K562 (cell line): ENCODE data around the gene KRT26. TPM values are rescaled to one million over a fixed set of nuclear protein-coding genes. Genes with fewer than 3 reads are reported as not detected.

Source experiments
- ATAC-seq: fragments of 200-7000 bp; cut with Tn5 transposase; 3 replicates; pipeline ENCODE4 v1.9.1; 2020; ENCODE audit warnings: moderate library complexity
- BruUV-seq: library from RNA; stranded (reverse); fragments of 400-500 nt; replicated peaks from 2 replicates; lab custom pipeline; 2021; lab: Mats Ljungman, UMichigan
- CTCF ChIA-PET: fragments of 300-600 bp; formaldehyde crosslinking; extraction: SDS; loops from one replicate; lab custom pipeline; 2021; ENCODE audit warnings: low intra/inter-chr PET ratio; lab: Yijun Ruan, JAX
- POLR2A ChIA-PET: fragments of 300-600, 350-650 bp; sonication (Branson Sonifier 250); formaldehyde crosslinking; extraction: SDS; loops from one replicate; lab custom pipeline; 2021; ENCODE audit warnings: antibody characterized with exemption, inconsistent platforms; lab: Yijun Ruan, JAX
- DNase-seq, 4 experiments: peaks; one replicate each; pipeline versions ENCODE4 v3.0.0 to v3.0.0-alpha.2; 2011 to 2018; ENCODE audit warnings: low spot score in 3 of 4, mixed read lengths in 3 of 4; ENCODE audit errors: extremely low read depth in 1 of 4
- FAIRE-seq: peaks from 2 replicates; lab custom pipeline; 2011; peaks lifted over from hg19 to GRCh38; lab: Jason Lieb, UNC
- H2AFZ ChIP-seq: 2 replicates; pipeline ENCODE4 v1.6.0; 2011; ENCODE audit warnings: low read depth, low read length, control low read depth, inconsistent platforms
- H3K27ac ChIP-seq: fragments of 200-600 bp; 3 replicates; pipeline ENCODE4 v1.8.0; 2011; ENCODE audit warnings: low read depth, mild to moderate bottlenecking, control low read depth, inconsistent platforms, low read length, moderate library complexity, mixed read lengths; ENCODE audit errors: extremely low read depth
- H3K27me3 ChIP-seq, 2 experiments: fragments of 300-600 bp in 1 of 2; 2 replicates in 1 of 2; 3 replicates in 1 of 2; pipeline versions ENCODE4 v1.6.0 to v1.8.0; 2011; ENCODE audit warnings: inconsistent platforms in 2 of 2, low read length in 2 of 2, mild to moderate bottlenecking in 1 of 2, mixed read lengths in 1 of 2, moderate library complexity in 1 of 2; ENCODE audit not compliant: control insufficient read depth in 2 of 2, insufficient read depth in 2 of 2
- H3K36me3 ChIP-seq: fragments of 300-600 bp; 3 replicates; pipeline ENCODE4 v1.8.0; 2011; ENCODE audit warnings: mild to moderate bottlenecking, low read length, inconsistent platforms; ENCODE audit not compliant: control insufficient read depth, insufficient read depth
- H3K4me1 ChIP-seq, 2 experiments: fragments of 200-600 bp in 1 of 2; replicated peaks in 1 of 2; 2 replicates in 1 of 2; 3 replicates in 1 of 2; pipeline versions ENCODE4 v1.5.1 to v1.8.0; 2011; ENCODE audit warnings: inconsistent platforms in 2 of 2, low read length in 2 of 2, mild to moderate bottlenecking in 1 of 2, mixed read lengths in 1 of 2, moderate library complexity in 1 of 2; ENCODE audit not compliant: control insufficient read depth in 2 of 2, insufficient read depth in 2 of 2
- H3K4me2 ChIP-seq: 2 replicates; pipeline ENCODE4 v1.6.1; 2011; ENCODE audit warnings: low read length, control low read depth, inconsistent platforms, mixed read lengths; ENCODE audit not compliant: insufficient read depth
- H3K4me3 ChIP-seq: fragments of 200-600 bp; sonication (generic), shearing (Covaris generic); 2 replicates; pipeline ENCODE4 v1.5.1; 2016; ENCODE audit warnings: control low read depth, inconsistent platforms
- H3K79me2 ChIP-seq: fragments of 200-600 bp; 3 replicates; pipeline ENCODE4 v1.8.0; 2011; ENCODE audit warnings: low read length, inconsistent platforms; ENCODE audit not compliant: control insufficient read depth, insufficient read depth
- H3K9ac ChIP-seq, 2 experiments: 2 replicates each; pipeline versions ENCODE4 v1.6.0 to v1.6.1; 2011; ENCODE audit warnings: low read depth in 2 of 2, low read length in 2 of 2, control low read depth in 1 of 2, inconsistent platforms in 1 of 2, mild to moderate bottlenecking in 1 of 2, mixed read lengths in 1 of 2; ENCODE audit not compliant: insufficient read depth in 1 of 2
- H3K9me1 ChIP-seq: one replicate; pipeline ENCODE4 v1.6.0; 2011; ENCODE audit warnings: inconsistent platforms, mild to moderate bottlenecking, low read length, moderate library complexity; ENCODE audit not compliant: control insufficient read depth, insufficient read depth
- H3K9me3 ChIP-seq: replicated peaks from 2 replicates; pipeline ENCODE4 v1.5.1; 2011; ENCODE audit warnings: low read depth, low read length, inconsistent platforms; ENCODE audit not compliant: control insufficient read depth, insufficient read depth
- H4K20me1 ChIP-seq: replicated peaks from 2 replicates; pipeline ENCODE4 v1.6.1; 2011; ENCODE audit warnings: low read length, inconsistent platforms, mixed read lengths; ENCODE audit not compliant: control insufficient read depth, insufficient read depth
- ATF7 ChIP-seq: fragments of 450-650 bp; IDR thresholded peaks from 2 replicates; pipeline ENCODE4 v1.7.1; 2014; ENCODE audit warnings: mild to moderate bottlenecking, moderate library complexity
- ELK3 ChIP-seq: fragments of 450-650 bp; formaldehyde crosslinking; IDR thresholded peaks from 2 replicates; pipeline ENCODE4 v1.4.0; 2020; ENCODE audit warnings: mild to moderate bottlenecking
- HDAC6 ChIP-seq: IDR thresholded peaks from 2 replicates; pipeline ENCODE4 v1.6.1; 2012; ENCODE audit warnings: low read depth, mild to moderate bottlenecking, control low read depth, inconsistent platforms, low read length, moderate library complexity
- MAZ ChIP-seq, 2 experiments: fragments of 450-650 bp in 1 of 2; sonication (generic) in 1 of 2; formaldehyde crosslinking; IDR thresholded peaks in 1 of 2; conservative IDR thresholded peaks in 1 of 2; 2 replicates each; pipeline versions ENCODE4 v1.4.0 to v1.5.0; 2020; ENCODE audit warnings: mild to moderate bottlenecking in 1 of 2, missing genetic modification reagents in 1 of 2
- RBM14 ChIP-seq: fragments of 200-400 bp; formaldehyde crosslinking; IDR thresholded peaks from 2 replicates; pipeline ENCODE4 v1.6.1; 2018; ENCODE audit warnings: low read depth, mild to moderate bottlenecking, low read length, moderate library complexity, borderline replicate concordance; ENCODE audit not compliant: insufficient read depth
- RHOXF2B ChIP-seq: fragments of 250-450 bp; sonication (Bioruptor Pico); conservative IDR thresholded peaks from 2 replicates; pipeline ENCODE4 v1.5.1; 2021
- SMAD3 ChIP-seq: fragments of 450-650 bp; formaldehyde crosslinking; conservative IDR thresholded peaks from 2 replicates; pipeline ENCODE4 v1.4.0; 2020; ENCODE audit warnings: mild to moderate bottlenecking
- WGBS: fragments of 100-300 bp; shearing (Covaris generic); methylation state at CpG from one replicate; pipeline ENCODE4 v1.1.6; 2016; ENCODE audit warnings: low coverage, mixed read lengths; ENCODE audit not compliant: insufficient coverage; ENCODE audit errors: missing lambda C conversion rate; 5-methylcytosine and 5-hydroxymethylcytosine counted together
- in situ Hi-C: fragments of 300-500 bp; cut with MboI; formaldehyde crosslinking; loops from 4 replicates; pipeline ENCODE4 v1.15.0; 2018; ENCODE audit warnings: inconsistent platforms, mixed read lengths
- intact Hi-C: fragments of 100-400 bp; cut with micrococcal nuclease; formaldehyde crosslinking; loops from 2 replicates; pipeline ENCODE4 v1.14.2; 2022
- polyA plus RNA-seq, 8 experiments: library from polyadenylated mRNA; depleted of rRNA in 4 of 8; stranded (reverse) in 5 of 8; unstranded in 3 of 8; fragments of >200 nt; fragmentation: Nextera tagmentation in 2 of 8; fragmentation: Illumina TruSeq in 1 of 8; extraction: Ambion mirVana in 2 of 8; extraction: Trizol in 1 of 8; gene quantifications; 2 replicates each; pipeline versions ENCODE4 v1.2.1 to v1.2.3, GENCODE V29; 2011 to 2014; ENCODE audit warnings: inconsistent platforms in 1 of 8, missing spikeins in 1 of 8
- total RNA-seq, 7 experiments: library from RNA; depleted of rRNA in 6 of 7; stranded (reverse); fragments of >200 nt in 6 of 7; fragmentation: Illumina TruSeq in 2 of 7; extraction: Trizol in 2 of 7; gene quantifications; 2 replicates each; pipeline versions ENCODE4 v1.2.1 to v1.2.3, GENCODE V29; 2011 to 2021; ENCODE audit warnings: low replicate concordance in 1 of 7

The KRT26 gene
- total and polyA plus RNA-seq, 9 of the 15 experiments (the other 6 are each of a cell fraction or from before 2014, with no cell fraction given) = not detected

GRCh38 chr17:40717776-40718175 lies 54.2 kb downstream of the KRT26 start:
- Histone ChIP-seq H3K27me3 (peaks cover 10 to 12% of the 10 kb centered on the region in 2 experiments; a peak in 4 of 5 replicates), H3K36me3 (no peaks in the 10 kb centered on the region), H3K79me2 (no peaks in the 10 kb centered on the region), H3K4me3 (no peak overlapping the region), H3K4me1 (no peaks in the 10 kb centered on the region), H3K9me3 (no peaks in the 10 kb centered on the region), H3K27ac (no peak overlapping the region), H3K4me2 (no peak overlapping the region), H2AFZ (no peak overlapping the region), H3K9me1 (no peaks in the 10 kb centered on the region), H4K20me1 (no peaks in the 10 kb centered on the region), H3K9ac (no peak overlapping the region)
- no TSS peak for BruUV-seq
- ChIA-PET CTCF (no interaction called here), POLR2A (interaction anchor here (0.8 kb wide), 1 partner anchor 13 kb away, joined by 3 read pairs; no protein-coding TSS in a partner anchor)
- ATAC-seq (no peak), FAIRE-seq (no peak), DNase-seq (no peak)
- TF ChIP-seq HDAC6 = no peak
- TF ChIP-seq RHOXF2B (CRISPR knock-in tag) = no peak
- TF ChIP-seq ATF7 = no peak
- no peak for TF ChIP-seq ELK3 (CRISPR knock-in tag)
- TF ChIP-seq RBM14 = no peak
- no peak for TF ChIP-seq SMAD3 (CRISPR knock-in tag)
- TF ChIP-seq MAZ (CRISPR knock-in tag; conservative IDR thresholded peaks at IDR 0.05 in 1 of 2, IDR thresholded peaks at IDR 0.05 in 1 of 2) = no peak
- 0% methylated on average over 3 of the region's 3 CpGs for WGBS
- in situ Hi-C loops (no loop called here), intact Hi-C loops (no loop called here)

Other genes with a start within 250 kb of the KRT26 start
Only the 7 nearest of the 16 such genes appear.
- not detected in 2 replicates for gene KRT222, start 107.0 kb downstream of the KRT26 start, total RNA-seq (2014; rRNA removed)
- gene KRT222, start 107.0 kb downstream of the KRT26 start, total RNA-seq (2014; rRNA removed; fragmentation: Illumina TruSeq; extraction: Trizol) = not detected in 2 replicates
- gene KRT222, start 107.0 kb downstream of the KRT26 start, total RNA-seq (2015; rRNA removed; fragmentation: Illumina TruSeq; extraction: Trizol) = 0.08 TPM in 1 of 2 replicates, not detected in the other
- 0.04 TPM in 1 of 2 replicates, not detected in the other for gene KRT222, start 107.0 kb downstream of the KRT26 start, total RNA-seq (2021)
- gene KRT222, start 107.0 kb downstream of the KRT26 start, polyA plus RNA-seq (2011; rRNA removed) = not detected in 2 replicates
- gene KRT222, start 107.0 kb downstream of the KRT26 start, polyA plus RNA-seq (2014; fragmentation: Illumina TruSeq; extraction: Trizol) = 0.03 and 0.11 TPM in 2 replicates
- gene KRT222, start 107.0 kb downstream of the KRT26 start, polyA plus RNA-seq (2014; fragmentation: Nextera tagmentation; extraction: Ambion mirVana) = under 1 TPM; 0.06 to 0.11 TPM
- 0.11 TPM in 1 of 2 replicates, not detected in the other for gene KRT222, start 107.0 kb downstream of the KRT26 start, polyA plus RNA-seq (2014; rRNA removed)
- gene KRT24, start 68.4 kb downstream of the KRT26 start, total RNA-seq (2014; rRNA removed) = not detected in 2 replicates
- not detected in 2 replicates for gene KRT24, start 68.4 kb downstream of the KRT26 start, total RNA-seq (2014; rRNA removed; fragmentation: Illumina TruSeq; extraction: Trizol)
- not detected in 2 replicates for gene KRT24, start 68.4 kb downstream of the KRT26 start, total RNA-seq (2015; rRNA removed; fragmentation: Illumina TruSeq; extraction: Trizol)
- gene KRT24, start 68.4 kb downstream of the KRT26 start, total RNA-seq (2021) = not detected in 2 replicates
- gene KRT24, start 68.4 kb downstream of the KRT26 start, polyA plus RNA-seq (2011; rRNA removed) = not detected in 2 replicates
- not detected in 2 replicates for gene KRT24, start 68.4 kb downstream of the KRT26 start, polyA plus RNA-seq (2014; fragmentation: Illumina TruSeq; extraction: Trizol)
- not detected for gene KRT24, start 68.4 kb downstream of the KRT26 start, polyA plus RNA-seq (2014; fragmentation: Nextera tagmentation; extraction: Ambion mirVana)
- gene KRT24, start 68.4 kb downstream of the KRT26 start, polyA plus RNA-seq (2014; rRNA removed) = not detected in 2 replicates
- not detected in 2 replicates for gene KRT25, start 16.9 kb downstream of the KRT26 start, total RNA-seq (2014; rRNA removed)
- gene KRT25, start 16.9 kb downstream of the KRT26 start, total RNA-seq (2014; rRNA removed; fragmentation: Illumina TruSeq; extraction: Trizol) = not detected in 2 replicates
- not detected in 2 replicates for gene KRT25, start 16.9 kb downstream of the KRT26 start, total RNA-seq (2015; rRNA removed; fragmentation: Illumina TruSeq; extraction: Trizol)
- gene KRT25, start 16.9 kb downstream of the KRT26 start, total RNA-seq (2021) = not detected in 2 replicates
- not detected in 2 replicates for gene KRT25, start 16.9 kb downstream of the KRT26 start, polyA plus RNA-seq (2011; rRNA removed)
- not detected in 2 replicates for gene KRT25, start 16.9 kb downstream of the KRT26 start, polyA plus RNA-seq (2014; fragmentation: Illumina TruSeq; extraction: Trizol)
- not detected for gene KRT25, start 16.9 kb downstream of the KRT26 start, polyA plus RNA-seq (2014; fragmentation: Nextera tagmentation; extraction: Ambion mirVana)
- not detected in 2 replicates for gene KRT25, start 16.9 kb downstream of the KRT26 start, polyA plus RNA-seq (2014; rRNA removed)
- not detected in 2 replicates for gene KRT27, start 10.3 kb upstream of the KRT26 start, total RNA-seq (2014; rRNA removed)
- not detected in 2 replicates for gene KRT27, start 10.3 kb upstream of the KRT26 start, total RNA-seq (2014; rRNA removed; fragmentation: Illumina TruSeq; extraction: Trizol)
- gene KRT27, start 10.3 kb upstream of the KRT26 start, total RNA-seq (2015; rRNA removed; fragmentation: Illumina TruSeq; extraction: Trizol) = not detected in 2 replicates
- 0.11 TPM in 1 of 2 replicates, not detected in the other for gene KRT27, start 10.3 kb upstream of the KRT26 start, total RNA-seq (2021)
- gene KRT27, start 10.3 kb upstream of the KRT26 start, polyA plus RNA-seq (2011; rRNA removed) = not detected in 2 replicates
- not detected in 2 replicates for gene KRT27, start 10.3 kb upstream of the KRT26 start, polyA plus RNA-seq (2014; fragmentation: Illumina TruSeq; extraction: Trizol)
- under 1 TPM in 1 of 2 experiments, not detected in 1; 0.10 TPM for gene KRT27, start 10.3 kb upstream of the KRT26 start, polyA plus RNA-seq (2014; fragmentation: Nextera tagmentation; extraction: Ambion mirVana)
- not detected in 2 replicates for gene KRT27, start 10.3 kb upstream of the KRT26 start, polyA plus RNA-seq (2014; rRNA removed)
- not detected in 2 replicates for gene KRT28, start 27.8 kb upstream of the KRT26 start, total RNA-seq (2014; rRNA removed)
- gene KRT28, start 27.8 kb upstream of the KRT26 start, total RNA-seq (2014; rRNA removed; fragmentation: Illumina TruSeq; extraction: Trizol) = not detected in 2 replicates
- not detected in 2 replicates for gene KRT28, start 27.8 kb upstream of the KRT26 start, total RNA-seq (2015; rRNA removed; fragmentation: Illumina TruSeq; extraction: Trizol)
- not detected in 2 replicates for gene KRT28, start 27.8 kb upstream of the KRT26 start, total RNA-seq (2021)
- gene KRT28, start 27.8 kb upstream of the KRT26 start, polyA plus RNA-seq (2011; rRNA removed) = not detected in 2 replicates
- not detected in 2 replicates for gene KRT28, start 27.8 kb upstream of the KRT26 start, polyA plus RNA-seq (2014; fragmentation: Illumina TruSeq; extraction: Trizol)
- not detected for gene KRT28, start 27.8 kb upstream of the KRT26 start, polyA plus RNA-seq (2014; fragmentation: Nextera tagmentation; extraction: Ambion mirVana)
- not detected in 2 replicates for gene KRT28, start 27.8 kb upstream of the KRT26 start, polyA plus RNA-seq (2014; rRNA removed)
- 64.0 and 70.5 TPM in 2 replicates for gene KRT10, start 50.4 kb upstream of the KRT26 start, total RNA-seq (2014; rRNA removed)
- 80.8 and 101 TPM in 2 replicates for gene KRT10, start 50.4 kb upstream of the KRT26 start, total RNA-seq (2014; rRNA removed; fragmentation: Illumina TruSeq; extraction: Trizol)
- gene KRT10, start 50.4 kb upstream of the KRT26 start, total RNA-seq (2015; rRNA removed; fragmentation: Illumina TruSeq; extraction: Trizol) = 45.7 and 51.0 TPM in 2 replicates
- gene KRT10, start 50.4 kb upstream of the KRT26 start, total RNA-seq (2021) = 153 and 166 TPM in 2 replicates
- gene KRT10, start 50.4 kb upstream of the KRT26 start, polyA plus RNA-seq (2011; rRNA removed) = 38.5 and 179 TPM in 2 replicates
- gene KRT10, start 50.4 kb upstream of the KRT26 start, polyA plus RNA-seq (2014; fragmentation: Illumina TruSeq; extraction: Trizol) = 76.2 and 80.2 TPM in 2 replicates
- gene KRT10, start 50.4 kb upstream of the KRT26 start, polyA plus RNA-seq (2014; fragmentation: Nextera tagmentation; extraction: Ambion mirVana) = 10 to 100 TPM; 47.0 to 54.6 TPM
- gene KRT10, start 50.4 kb upstream of the KRT26 start, polyA plus RNA-seq (2014; rRNA removed) = 110 and 139 TPM in 2 replicates
- gene KRT12, start 95.0 kb upstream of the KRT26 start, total RNA-seq (2014; rRNA removed) = 6.2 and 7.5 TPM in 2 replicates
- 1.7 and 1.9 TPM in 2 replicates for gene KRT12, start 95.0 kb upstream of the KRT26 start, total RNA-seq (2014; rRNA removed; fragmentation: Illumina TruSeq; extraction: Trizol)
- gene KRT12, start 95.0 kb upstream of the KRT26 start, total RNA-seq (2015; rRNA removed; fragmentation: Illumina TruSeq; extraction: Trizol) = 2.3 and 3.1 TPM in 2 replicates
- gene KRT12, start 95.0 kb upstream of the KRT26 start, total RNA-seq (2021) = 1.9 and 2.4 TPM in 2 replicates
- 0.63 and 0.91 TPM in 2 replicates for gene KRT12, start 95.0 kb upstream of the KRT26 start, polyA plus RNA-seq (2011; rRNA removed)
- gene KRT12, start 95.0 kb upstream of the KRT26 start, polyA plus RNA-seq (2014; fragmentation: Illumina TruSeq; extraction: Trizol) = 2.2 and 2.9 TPM in 2 replicates
- under 1 TPM; 0.18 to 0.53 TPM for gene KRT12, start 95.0 kb upstream of the KRT26 start, polyA plus RNA-seq (2014; fragmentation: Nextera tagmentation; extraction: Ambion mirVana)
- 3.0 and 7.0 TPM in 2 replicates for gene KRT12, start 95.0 kb upstream of the KRT26 start, polyA plus RNA-seq (2014; rRNA removed)